ENCODE data around the gene FIG4.

- TF ChIP-seq POLR2A (IDR thresholded peaks at IDR 0.05; ENCODE audit: low read length) = no peak
- TF ChIP-seq, protein P1, sequence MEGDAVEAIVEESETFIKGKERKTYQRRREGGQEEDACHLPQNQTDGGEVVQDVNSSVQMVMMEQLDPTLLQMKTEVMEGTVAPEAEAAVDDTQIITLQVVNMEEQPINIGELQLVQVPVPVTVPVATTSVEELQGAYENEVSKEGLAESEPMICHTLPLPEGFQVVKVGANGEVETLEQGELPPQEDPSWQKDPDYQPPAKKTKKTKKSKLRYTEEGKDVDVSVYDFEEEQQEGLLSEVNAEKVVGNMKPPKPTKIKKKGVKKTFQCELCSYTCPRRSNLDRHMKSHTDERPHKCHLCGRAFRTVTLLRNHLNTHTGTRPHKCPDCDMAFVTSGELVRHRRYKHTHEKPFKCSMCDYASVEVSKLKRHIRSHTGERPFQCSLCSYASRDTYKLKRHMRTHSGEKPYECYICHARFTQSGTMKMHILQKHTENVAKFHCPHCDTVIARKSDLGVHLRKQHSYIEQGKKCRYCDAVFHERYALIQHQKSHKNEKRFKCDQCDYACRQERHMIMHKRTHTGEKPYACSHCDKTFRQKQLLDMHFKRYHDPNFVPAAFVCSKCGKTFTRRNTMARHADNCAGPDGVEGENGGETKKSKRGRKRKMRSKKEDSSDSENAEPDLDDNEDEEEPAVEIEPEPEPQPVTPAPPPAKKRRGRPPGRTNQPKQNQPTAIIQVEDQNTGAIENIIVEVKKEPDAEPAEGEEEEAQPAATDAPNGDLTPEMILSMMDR (IDR thresholded peaks at IDR 0.05) = no peak
- no peak for TF ChIP-seq EP300 (IDR thresholded peaks at IDR 0.05)
- TF ChIP-seq CHD2 (IDR thresholded peaks at IDR 0.05; ENCODE audit: low read length, partially characterized antibody) = no peak
- no peak for TF ChIP-seq ZNF302 (CRISPR knock-in tag; IDR thresholded peaks at IDR 0.05)
- TF ChIP-seq, protein P2, sequence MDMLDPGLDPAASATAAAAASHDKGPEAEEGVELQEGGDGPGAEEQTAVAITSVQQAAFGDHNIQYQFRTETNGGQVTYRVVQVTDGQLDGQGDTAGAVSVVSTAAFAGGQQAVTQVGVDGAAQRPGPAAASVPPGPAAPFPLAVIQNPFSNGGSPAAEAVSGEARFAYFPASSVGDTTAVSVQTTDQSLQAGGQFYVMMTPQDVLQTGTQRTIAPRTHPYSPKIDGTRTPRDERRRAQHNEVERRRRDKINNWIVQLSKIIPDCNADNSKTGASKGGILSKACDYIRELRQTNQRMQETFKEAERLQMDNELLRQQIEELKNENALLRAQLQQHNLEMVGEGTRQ (IDR thresholded peaks at IDR 0.05) = no peak
- TF ChIP-seq KDM5A (IDR thresholded peaks at IDR 0.05) = no peak
- no peak for TF ChIP-seq NFE2L2 (conservative IDR thresholded peaks at IDR 0.05; ENCODE audit: low read length)
- no peak for TF ChIP-seq PHF8 (IDR thresholded peaks at IDR 0.05; ENCODE audit: borderline replicate concordance, low read depth)
- TF ChIP-seq RNF2 (IDR thresholded peaks at IDR 0.05; ENCODE audit: borderline replicate concordance, low read depth) = no peak
Observed at GRCh38 chr6:109713097-109713496, 22.0 kb downstream of the FIG4 start.

All from A549 (cell line).